NT2/D1 (cell line): ENCODE data around the gene GNAI3.

Source experiments
- DNase-seq: peaks from one replicate; pipeline ENCODE4 v3.0.0-alpha.2; 2011; ENCODE audit warnings: low read depth, low spot score
- H3K27me3 ChIP-seq: 2 replicates; pipeline ENCODE4 v1.6.0; 2011; ENCODE audit warnings: mild to moderate bottlenecking; ENCODE audit not compliant: insufficient read length, insufficient read depth
- H3K36me3 ChIP-seq: 2 replicates; pipeline ENCODE4 v1.6.1; 2011; ENCODE audit warnings: mild to moderate bottlenecking, low read length, mixed read lengths; ENCODE audit not compliant: insufficient read depth, insufficient read length
- H3K4me1 ChIP-seq: 2 replicates; pipeline ENCODE4 v1.5.1; 2011; ENCODE audit not compliant: insufficient read depth, insufficient read length
- H3K4me3 ChIP-seq: 2 replicates; pipeline ENCODE4 v1.5.1; 2011; ENCODE audit warnings: low read depth; ENCODE audit not compliant: insufficient read length
- H3K9ac ChIP-seq: 2 replicates; pipeline ENCODE4 v1.6.0; 2011; ENCODE audit warnings: low read depth; ENCODE audit not compliant: insufficient read length
- H3K9me3 ChIP-seq: 2 replicates; pipeline ENCODE4 v1.5.1; 2011; ENCODE audit warnings: mild to moderate bottlenecking, low read length; ENCODE audit not compliant: insufficient read depth
- SUZ12 ChIP-seq: IDR thresholded peaks from 2 replicates; pipeline ENCODE4 v1.6.1; 2011; ENCODE audit not compliant: insufficient read length, insufficient read depth; ENCODE audit errors: extremely low read depth
- YY1 ChIP-seq: IDR thresholded peaks from 2 replicates; pipeline ENCODE4 v1.6.1; 2011; ENCODE audit not compliant: insufficient read length, insufficient read depth
- ZNF274 ChIP-seq: IDR thresholded peaks from 2 replicates; pipeline ENCODE4 v1.6.1; 2011; ENCODE audit warnings: mild to moderate bottlenecking, low read depth, low read length

Gene GNAI3

GRCh38 chr1:109589177-109589576 is 40.8 kb downstream of the GNAI3 start:
- Histone ChIP-seq H3K27me3 (no peaks in the 10 kb centered on the region), H3K36me3 (peaks cover 93% of the 10 kb centered on the region), H3K4me1 (no peaks in the 10 kb centered on the region), H3K9ac (no peak overlapping the region), H3K4me3 (no peak overlapping the region), H3K9me3 (no peaks in the 10 kb centered on the region)
- no peak for DNase-seq
- TF ChIP-seq SUZ12 (no peak), ZNF274 (no peak), YY1 (no peak)

GRCh38 chr1:109589679-109590078 is 41.3 kb downstream of the GNAI3 start:
- TF ChIP-seq SUZ12 (no peak), ZNF274 (no peak), YY1 (no peak)
- H3K9ac ChIP-seq = no peak overlapping the region
- no peaks in the 10 kb centered on the region for H3K27me3 ChIP-seq
- H3K9me3 ChIP-seq = no peaks in the 10 kb centered on the region
- peaks cover 92% of the 10 kb centered on the region for H3K36me3 ChIP-seq
- no peak for DNase-seq
- H3K4me1 ChIP-seq = no peaks in the 10 kb centered on the region
- H3K4me3 ChIP-seq = no peak overlapping the region

GRCh38 chr1:109592916-109593315 is 44.5 kb downstream of the GNAI3 start:
- no peak overlapping the region for H3K4me3 ChIP-seq
- no peaks in the 10 kb centered on the region for H3K4me1 ChIP-seq
- TF ChIP-seq ZNF274 (no peak), SUZ12 (no peak), YY1 (no peak)
- DNase-seq = no peak
- no peak overlapping the region for H3K9ac ChIP-seq
- no peaks in the 10 kb centered on the region for H3K27me3 ChIP-seq
- no peaks in the 10 kb centered on the region for H3K9me3 ChIP-seq
- H3K36me3 ChIP-seq = peaks cover 77% of the 10 kb centered on the region

- TF ChIP-seq SUZ12 = no peak
- no peak for TF ChIP-seq YY1
- TF ChIP-seq ZNF274 = no peak
- peaks cover 58% of the 10 kb centered on the region for H3K36me3 ChIP-seq
- H3K9ac ChIP-seq = no peak overlapping the region
- no peaks in the 10 kb centered on the region for H3K27me3 ChIP-seq
- no peak overlapping the region for H3K4me3 ChIP-seq
- H3K9me3 ChIP-seq = no peaks in the 10 kb centered on the region
- H3K4me1 ChIP-seq = no peaks in the 10 kb centered on the region
- no peak for DNase-seq
Measured at GRCh38 chr1:109595531-109595930, 47.1 kb downstream of the GNAI3 start.

- TF ChIP-seq ZNF274 = no peak
- TF ChIP-seq SUZ12 = no peak
- TF ChIP-seq YY1 = no peak
- no peak overlapping the region for H3K4me3 ChIP-seq
Measured at GRCh38 chr1:109598156-109598555, 49.7 kb downstream of the GNAI3 start.

GRCh38 chr1:109598655-109599054 is 50.2 kb downstream of the GNAI3 start:
- H3K4me1 ChIP-seq = no peaks in the 10 kb centered on the region
- H3K4me3 ChIP-seq = no peak overlapping the region
- peaks cover 28% of the 10 kb centered on the region for H3K36me3 ChIP-seq
- TF ChIP-seq SUZ12 (no peak), YY1 (no peak), ZNF274 (no peak)
- H3K9ac ChIP-seq = no peak overlapping the region
- no peaks in the 10 kb centered on the region for H3K27me3 ChIP-seq
- no peaks in the 10 kb centered on the region for H3K9me3 ChIP-seq
- DNase-seq = no peak

More at GRCh38 chr1:109598156-109598555, 49.7 kb downstream of the GNAI3 start:
- no peak for DNase-seq
- no peaks in the 10 kb centered on the region for H3K27me3 ChIP-seq
- H3K9ac ChIP-seq = no peak overlapping the region
- no peaks in the 10 kb centered on the region for H3K9me3 ChIP-seq
- H3K36me3 ChIP-seq = peaks cover 32% of the 10 kb centered on the region
- no peaks in the 10 kb centered on the region for H3K4me1 ChIP-seq

- no peak overlapping the region for H3K9ac ChIP-seq
- peaks cover 2% of the 10 kb centered on the region for H3K36me3 ChIP-seq
- DNase-seq = no peak
- H3K9me3 ChIP-seq = no peaks in the 10 kb centered on the region
- no peaks in the 10 kb centered on the region for H3K4me1 ChIP-seq
- H3K4me3 ChIP-seq = no peak overlapping the region
- H3K27me3 ChIP-seq = no peaks in the 10 kb centered on the region
- TF ChIP-seq ZNF274 = no peak
- no peak for TF ChIP-seq SUZ12
- TF ChIP-seq YY1 = no peak
Measured at GRCh38 chr1:109603229-109603628, 54.8 kb downstream of the GNAI3 start.
